ENCODE results near the gene GRK2. TPM values are rescaled to one million over a fixed set of nuclear protein-coding genes. Genes with fewer than 3 reads are reported as not detected.

Gene GRK2
- total and polyA plus RNA-seq, 9 of the 15 experiments (the other 6 are each of a cell fraction or from before 2014, with no cell fraction given): 0.24 to 95.8 (median 56.5) TPM

GRCh38 chr11:67262731-67263675 is 3.3 kb upstream of the GRK2 start (continued):
- no peak for TF ChIP-seq ZNF407 (IDR thresholded peaks at IDR 0.05; ENCODE audit: low read depth)
- TF ChIP-seq, protein P1, sequence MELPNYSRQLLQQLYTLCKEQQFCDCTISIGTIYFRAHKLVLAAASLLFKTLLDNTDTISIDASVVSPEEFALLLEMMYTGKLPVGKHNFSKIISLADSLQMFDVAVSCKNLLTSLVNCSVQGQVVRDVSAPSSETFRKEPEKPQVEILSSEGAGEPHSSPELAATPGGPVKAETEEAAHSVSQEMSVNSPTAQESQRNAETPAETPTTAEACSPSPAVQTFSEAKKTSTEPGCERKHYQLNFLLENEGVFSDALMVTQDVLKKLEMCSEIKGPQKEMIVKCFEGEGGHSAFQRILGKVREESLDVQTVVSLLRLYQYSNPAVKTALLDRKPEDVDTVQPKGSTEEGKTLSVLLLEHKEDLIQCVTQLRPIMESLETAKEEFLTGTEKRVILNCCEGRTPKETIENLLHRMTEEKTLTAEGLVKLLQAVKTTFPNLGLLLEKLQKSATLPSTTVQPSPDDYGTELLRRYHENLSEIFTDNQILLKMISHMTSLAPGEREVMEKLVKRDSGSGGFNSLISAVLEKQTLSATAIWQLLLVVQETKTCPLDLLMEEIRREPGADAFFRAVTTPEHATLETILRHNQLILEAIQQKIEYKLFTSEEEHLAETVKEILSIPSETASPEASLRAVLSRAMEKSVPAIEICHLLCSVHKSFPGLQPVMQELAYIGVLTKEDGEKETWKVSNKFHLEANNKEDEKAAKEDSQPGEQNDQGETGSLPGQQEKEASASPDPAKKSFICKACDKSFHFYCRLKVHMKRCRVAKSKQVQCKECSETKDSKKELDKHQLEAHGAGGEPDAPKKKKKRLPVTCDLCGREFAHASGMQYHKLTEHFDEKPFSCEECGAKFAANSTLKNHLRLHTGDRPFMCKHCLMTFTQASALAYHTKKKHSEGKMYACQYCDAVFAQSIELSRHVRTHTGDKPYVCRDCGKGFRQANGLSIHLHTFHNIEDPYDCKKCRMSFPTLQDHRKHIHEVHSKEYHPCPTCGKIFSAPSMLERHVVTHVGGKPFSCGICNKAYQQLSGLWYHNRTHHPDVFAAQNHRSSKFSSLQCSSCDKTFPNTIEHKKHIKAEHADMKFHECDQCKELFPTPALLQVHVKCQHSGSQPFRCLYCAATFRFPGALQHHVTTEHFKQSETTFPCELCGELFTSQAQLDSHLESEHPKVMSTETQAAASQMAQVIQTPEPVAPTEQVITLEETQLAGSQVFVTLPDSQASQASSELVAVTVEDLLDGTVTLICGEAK (IDR thresholded peaks at IDR 0.05): peak; percentile 67
- TF ChIP-seq, protein P1 (CRISPR knock-in tag; IDR thresholded peaks at IDR 0.05): no peak
- no peak for TF ChIP-seq NCOA4 (IDR thresholded peaks at IDR 0.05; ENCODE audit: partially characterized antibody)
- TF ChIP-seq, protein P2, sequence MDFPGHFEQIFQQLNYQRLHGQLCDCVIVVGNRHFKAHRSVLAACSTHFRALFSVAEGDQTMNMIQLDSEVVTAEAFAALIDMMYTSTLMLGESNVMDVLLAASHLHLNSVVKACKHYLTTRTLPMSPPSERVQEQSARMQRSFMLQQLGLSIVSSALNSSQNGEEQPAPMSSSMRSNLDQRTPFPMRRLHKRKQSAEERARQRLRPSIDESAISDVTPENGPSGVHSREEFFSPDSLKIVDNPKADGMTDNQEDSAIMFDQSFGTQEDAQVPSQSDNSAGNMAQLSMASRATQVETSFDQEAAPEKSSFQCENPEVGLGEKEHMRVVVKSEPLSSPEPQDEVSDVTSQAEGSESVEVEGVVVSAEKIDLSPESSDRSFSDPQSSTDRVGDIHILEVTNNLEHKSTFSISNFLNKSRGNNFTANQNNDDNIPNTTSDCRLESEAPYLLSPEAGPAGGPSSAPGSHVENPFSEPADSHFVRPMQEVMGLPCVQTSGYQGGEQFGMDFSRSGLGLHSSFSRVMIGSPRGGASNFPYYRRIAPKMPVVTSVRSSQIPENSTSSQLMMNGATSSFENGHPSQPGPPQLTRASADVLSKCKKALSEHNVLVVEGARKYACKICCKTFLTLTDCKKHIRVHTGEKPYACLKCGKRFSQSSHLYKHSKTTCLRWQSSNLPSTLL (IDR thresholded peaks at IDR 0.05): no peak
- TF ChIP-seq ZKSCAN3 (CRISPR knock-in tag; IDR thresholded peaks at IDR 0.05): no peak

All from K562 (cell line).